ENCODE measurements around the gene ABCA7. TPM values are rescaled to one million over a fixed set of nuclear protein-coding genes. Genes with fewer than 3 reads are reported as not detected.

The ABCA7 gene
- total RNA-seq, 1 experiment from 2014 or later, result 18.2 TPM

- no TSS peak for BruUV-seq (replicated peaks)
- intact Hi-C loops (cut with micrococcal nuclease), result no loop called here
- no peaks in the 10 kb centered on the region for H3K9me3 Mint-ChIP-seq (ENCODE audit: unreplicated experiment)
- ChIA-PET CTCF (interaction anchor here (0.7 to 1.3 kb wide), 2 partner anchors 11 to 51 kb away, joined by 4 read pairs; no protein-coding TSS in a partner anchor), POLR2A (interaction anchor here (0.6 to 1.7 kb wide), 6 partner anchors 12 to 32 kb away, joined by 3 to 6 read pairs (median 4); partner anchors contain the start of genes ABCA7 and CNN2)
- no peak overlapping the region for H3K4me3 Mint-ChIP-seq (ENCODE audit: unreplicated experiment)
- H3K4me1 Mint-ChIP-seq (ENCODE audit: insufficient read depth, unreplicated experiment), result no peaks in the 10 kb centered on the region
- no peaks in the 10 kb centered on the region for H3K27me3 Mint-ChIP-seq (ENCODE audit: insufficient read depth, unreplicated experiment)
- no peaks in the 10 kb centered on the region for H3K36me3 Mint-ChIP-seq (ENCODE audit: insufficient read depth, unreplicated experiment)
- TF ChIP-seq, protein P1, sequence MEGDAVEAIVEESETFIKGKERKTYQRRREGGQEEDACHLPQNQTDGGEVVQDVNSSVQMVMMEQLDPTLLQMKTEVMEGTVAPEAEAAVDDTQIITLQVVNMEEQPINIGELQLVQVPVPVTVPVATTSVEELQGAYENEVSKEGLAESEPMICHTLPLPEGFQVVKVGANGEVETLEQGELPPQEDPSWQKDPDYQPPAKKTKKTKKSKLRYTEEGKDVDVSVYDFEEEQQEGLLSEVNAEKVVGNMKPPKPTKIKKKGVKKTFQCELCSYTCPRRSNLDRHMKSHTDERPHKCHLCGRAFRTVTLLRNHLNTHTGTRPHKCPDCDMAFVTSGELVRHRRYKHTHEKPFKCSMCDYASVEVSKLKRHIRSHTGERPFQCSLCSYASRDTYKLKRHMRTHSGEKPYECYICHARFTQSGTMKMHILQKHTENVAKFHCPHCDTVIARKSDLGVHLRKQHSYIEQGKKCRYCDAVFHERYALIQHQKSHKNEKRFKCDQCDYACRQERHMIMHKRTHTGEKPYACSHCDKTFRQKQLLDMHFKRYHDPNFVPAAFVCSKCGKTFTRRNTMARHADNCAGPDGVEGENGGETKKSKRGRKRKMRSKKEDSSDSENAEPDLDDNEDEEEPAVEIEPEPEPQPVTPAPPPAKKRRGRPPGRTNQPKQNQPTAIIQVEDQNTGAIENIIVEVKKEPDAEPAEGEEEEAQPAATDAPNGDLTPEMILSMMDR (IDR thresholded peaks at IDR 0.05; ENCODE audit: unreplicated experiment), result no peak
- no peak overlapping the region for H3K27ac Mint-ChIP-seq (ENCODE audit: low read depth, unreplicated experiment)
- DNase-seq (ENCODE audit: unreplicated experiment), result no peak
These were observed 13.5 kb downstream of the ABCA7 start for GRCh38 chr19:1053176-1054101.

DNA sequence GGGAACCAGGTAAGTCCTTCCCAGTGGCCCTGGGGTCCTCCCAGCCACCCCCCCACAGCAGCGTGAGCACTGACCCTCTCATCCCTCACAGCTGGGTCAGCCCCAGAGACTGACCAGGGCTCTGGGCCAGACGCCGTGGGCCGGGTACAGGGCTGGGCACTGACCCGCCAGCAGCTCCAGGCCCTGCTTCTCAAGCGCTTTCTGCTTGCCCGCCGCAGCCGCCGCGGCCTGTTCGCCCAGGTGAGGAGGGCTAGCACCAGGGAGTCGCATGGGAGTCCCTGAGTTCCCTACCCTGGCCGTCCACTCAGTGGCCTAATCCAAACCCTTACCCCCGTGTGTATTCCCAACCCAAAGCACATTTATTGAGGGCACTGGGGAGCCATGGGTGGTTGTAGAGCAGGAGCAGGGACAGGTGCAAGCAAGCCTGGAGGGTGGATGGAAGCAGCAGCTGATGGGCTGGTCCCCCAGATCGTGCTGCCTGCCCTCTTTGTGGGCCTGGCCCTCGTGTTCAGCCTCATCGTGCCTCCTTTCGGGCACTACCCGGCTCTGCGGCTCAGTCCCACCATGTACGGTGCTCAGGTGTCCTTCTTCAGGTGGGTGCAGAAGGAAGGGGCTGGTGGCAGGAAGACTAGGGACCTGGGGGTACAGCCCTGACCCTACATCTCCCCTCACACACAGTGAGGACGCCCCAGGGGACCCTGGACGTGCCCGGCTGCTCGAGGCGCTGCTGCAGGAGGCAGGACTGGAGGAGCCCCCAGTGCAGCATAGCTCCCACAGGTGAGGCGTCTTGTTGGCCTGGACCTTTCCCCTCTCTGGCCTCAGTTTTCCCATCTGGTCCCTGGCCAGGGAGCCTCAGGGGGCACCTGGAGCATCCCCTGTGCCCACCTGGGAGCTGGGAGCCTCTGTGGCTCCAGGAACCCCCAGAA, 14.5 kb downstream of the ABCA7 start:
- no peak overlapping the region for H3K4me3 Mint-ChIP-seq (ENCODE audit: unreplicated experiment)
- H3K27ac Mint-ChIP-seq (ENCODE audit: low read depth, unreplicated experiment), result no peak overlapping the region
- CTCF ChIA-PET, result interaction anchor here (0.6 to 1.3 kb wide), 2 partner anchors 11 to 123 kb away, joined by 3 to 4 read pairs; no protein-coding TSS in a partner anchor
- no TSS peak for BruUV-seq (replicated peaks)
- H3K9me3 Mint-ChIP-seq (ENCODE audit: unreplicated experiment), result no peaks in the 10 kb centered on the region
- intact Hi-C loops (cut with micrococcal nuclease), result loop anchor here (5.0 kb wide), 1 partner anchor 138 kb away; no protein-coding TSS in a partner anchor
- H3K4me1 Mint-ChIP-seq (ENCODE audit: insufficient read depth, unreplicated experiment), result no peaks in the 10 kb centered on the region
- H3K36me3 Mint-ChIP-seq (ENCODE audit: insufficient read depth, unreplicated experiment), result no peaks in the 10 kb centered on the region
- no peak for DNase-seq (ENCODE audit: unreplicated experiment)
- POLR2A ChIA-PET, result interaction anchor here (0.7 to 1.7 kb wide), 5 partner anchors 11 to 28 kb away, joined by 3 to 6 read pairs (median 4); partner anchors contain the start of genes ABCA7 and CNN2
- TF ChIP-seq, protein P1 (IDR thresholded peaks at IDR 0.05; ENCODE audit: unreplicated experiment), result no peak
- no peaks in the 10 kb centered on the region for H3K27me3 Mint-ChIP-seq (ENCODE audit: insufficient read depth, unreplicated experiment)

- intact Hi-C loops (cut with micrococcal nuclease), result loop anchor here (5.0 kb wide), 1 partner anchor 137 kb away; no protein-coding TSS in a partner anchor
- H3K27me3 Mint-ChIP-seq (ENCODE audit: insufficient read depth, unreplicated experiment), result no peaks in the 10 kb centered on the region
- no peak overlapping the region for H3K27ac Mint-ChIP-seq (ENCODE audit: low read depth, unreplicated experiment)
- ChIA-PET CTCF (interaction anchor here (0.6 kb wide), 1 partner anchor 122 kb away, joined by 3 read pairs; no protein-coding TSS in a partner anchor), POLR2A (interaction anchor here (1.3 kb wide), 1 partner anchor 26 kb away, joined by 4 read pairs; no protein-coding TSS in a partner anchor)
- no TSS peak for BruUV-seq (replicated peaks)
- H3K9me3 Mint-ChIP-seq (ENCODE audit: unreplicated experiment), result no peaks in the 10 kb centered on the region
- no peaks in the 10 kb centered on the region for H3K4me1 Mint-ChIP-seq (ENCODE audit: insufficient read depth, unreplicated experiment)
- TF ChIP-seq, protein P1 (IDR thresholded peaks at IDR 0.05; ENCODE audit: unreplicated experiment), result no peak
- no peak overlapping the region for H3K4me3 Mint-ChIP-seq (ENCODE audit: unreplicated experiment)
- H3K36me3 Mint-ChIP-seq (ENCODE audit: insufficient read depth, unreplicated experiment), result no peaks in the 10 kb centered on the region
- no peak for DNase-seq (ENCODE audit: unreplicated experiment)
These were observed 15.1 kb downstream of the ABCA7 start for GRCh38 chr19:1055028-1055425.

Measured in MCF 10A (cell line).